Vagina (tissue), 2 donors: ENCODE measurements around the gene ZNF547. TPM values are rescaled to one million over a fixed set of nuclear protein-coding genes. Genes with fewer than 3 reads are reported as not detected.
"Not testable (repeated sequence)": the region's sequence is repeated elsewhere in the genome, so short reads cannot be mapped to it uniquely, and the experiment has no call there.

Experiments used
- DNase-seq, 2 donors: peaks; one replicate each; pipeline ENCODE4 v3.0.0-alpha.2; 2017; ENCODE audit errors: extremely low spot score in 2 of 2
- H3K27ac ChIP-seq: fragments of 200-600 bp; sonication (generic); one replicate; pipeline ENCODE4 v1.5.1; 2019
- H3K27me3 ChIP-seq: fragments of 200-600 bp; sonication (generic); one replicate; pipeline ENCODE4 v1.5.1; 2019
- H3K36me3 ChIP-seq, 2 donors: fragments of 200-600 bp; sonication (generic); one replicate each; pipeline ENCODE4 v1.5.1; 2017 to 2019
- H3K4me1 ChIP-seq: fragments of 200-600 bp; sonication (generic); one replicate; pipeline ENCODE4 v1.5.1; 2019
- H3K4me3 ChIP-seq, 2 donors: fragments of 200-600 bp; sonication (generic); 1 replicate in 1 of 2; 2 replicates in 1 of 2; pipeline ENCODE4 v1.5.1; 2016 to 2019
- H3K9me3 ChIP-seq: fragments of 200-600 bp; sonication (generic); one replicate; pipeline ENCODE4 v1.5.1; 2019
- POLR2A ChIP-seq, 2 donors: fragments of 450-650 bp; IDR thresholded peaks; one replicate each; pipeline ENCODE4 v1.6.1; 2017; ENCODE audit warnings: antibody characterized with exemption in 2 of 2, mild to moderate bottlenecking in 2 of 2, moderate library complexity in 2 of 2
- POLR2AphosphoS5 ChIP-seq, 2 donors: sonication (generic); formaldehyde crosslinking; IDR thresholded peaks; one replicate each; pipeline ENCODE4 v1.9.0; 2017; ENCODE audit warnings: antibody characterized with exemption in 2 of 2, mild to moderate bottlenecking in 2 of 2, low read depth in 1 of 2; ENCODE audit not compliant: insufficient read depth in 1 of 2
- intact Hi-C: fragments of 100-400 bp; cut with DNase I; formaldehyde crosslinking; loops from one replicate; pipeline ENCODE4 v1.15.1; 2023
- total RNA-seq: library from RNA; depleted of rRNA; stranded (reverse); fragments of >200 nt; gene quantifications from one replicate; pipeline ENCODE4 v1.2.3, GENCODE V29; 2016
- TF ChIP-seq, protein P1 (sequence below), 3 experiments: fragments of 450-650 bp in 2 of 3; fragments of 200-600 bp in 1 of 3; sonication (generic) in 1 of 3; IDR thresholded peaks; one replicate each; pipeline ENCODE4 v1.5.1; 2017 to 2019; ENCODE audit warnings: antibody characterized with exemption in 3 of 3, mild to moderate bottlenecking in 2 of 3, moderate library complexity in 2 of 3

ZNF547 gene
- total RNA-seq, 1 donor from 2014 or later = 3.2 TPM

DNA sequence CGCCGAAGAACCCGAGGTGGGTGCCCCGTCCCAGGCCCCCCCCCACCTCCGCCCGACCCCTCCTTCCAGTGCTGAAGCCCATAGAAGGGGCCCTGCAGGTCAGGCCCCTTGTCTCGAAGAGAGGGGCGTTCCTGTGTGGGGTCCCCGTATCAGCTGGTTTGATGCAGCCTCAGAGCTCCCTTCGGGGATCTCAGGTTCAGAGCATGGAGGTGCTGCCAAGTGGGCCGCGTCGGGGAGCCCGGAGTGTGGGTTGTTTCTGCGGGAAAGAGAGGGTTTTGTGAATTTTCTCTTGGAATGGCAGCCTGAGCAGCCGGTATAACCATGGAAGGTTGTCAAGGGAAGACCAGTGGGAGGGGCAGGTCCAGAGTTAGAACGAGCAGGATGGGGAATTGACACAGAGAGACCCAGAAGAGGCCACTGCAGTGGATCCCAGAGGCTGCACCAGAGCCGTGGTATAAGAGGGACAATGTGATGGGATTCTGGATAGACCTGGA, 384 bp downstream of the ZNF547 start:
- H3K4me3 ChIP-seq = peak overlapping the region; percentile 70 to 82
- peaks cover 18% of the 10 kb centered on the region for H3K4me1 ChIP-seq
- DNase-seq = no peak
- no peak for TF ChIP-seq POLR2A (IDR thresholded peaks at IDR 0.05)
- H3K9me3 ChIP-seq = peaks cover 10% of the 10 kb centered on the region
- no peaks in the 10 kb centered on the region for H3K27me3 ChIP-seq
- intact Hi-C loops = no loop called here
- H3K36me3 ChIP-seq = peaks cover 0 to 13% of the 10 kb centered on the region in 2 donors
- peak overlapping the region; percentile 94 for H3K27ac ChIP-seq

DNA sequence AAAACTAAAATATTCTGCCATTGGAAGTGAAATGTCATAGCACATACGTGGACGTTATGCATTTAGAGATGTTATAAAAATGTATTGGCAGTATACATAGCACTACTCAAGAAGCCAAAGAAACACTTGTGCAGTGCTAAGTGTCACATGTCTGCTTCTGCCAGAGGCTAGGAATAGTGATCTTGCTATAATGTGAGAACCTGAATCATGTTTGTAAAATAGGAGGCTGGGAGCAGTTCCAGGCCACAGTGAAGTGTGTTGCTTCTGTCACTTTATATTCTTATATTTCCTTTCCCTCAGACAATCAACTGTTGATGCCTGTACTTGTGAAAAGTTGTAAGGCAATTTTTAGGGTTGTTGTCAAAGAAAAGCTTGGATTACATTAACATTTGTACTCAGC, 3.4 kb downstream of the ZNF547 start:
- peaks cover 0 to 8% of the 10 kb centered on the region in 2 donors for H3K36me3 ChIP-seq
- no peaks in the 10 kb centered on the region for H3K27me3 ChIP-seq
- H3K9me3 ChIP-seq = no peaks in the 10 kb centered on the region
- no peak overlapping the region for H3K4me3 ChIP-seq
- DNase-seq = no peak
- TF ChIP-seq POLR2AphosphoS5 (IDR thresholded peaks at IDR 0.05; ENCODE audit: insufficient read depth in 1 of 2, low read depth in 1 of 2) (no peak), POLR2A (IDR thresholded peaks at IDR 0.05) (no peak)
- TF ChIP-seq, protein P1, sequence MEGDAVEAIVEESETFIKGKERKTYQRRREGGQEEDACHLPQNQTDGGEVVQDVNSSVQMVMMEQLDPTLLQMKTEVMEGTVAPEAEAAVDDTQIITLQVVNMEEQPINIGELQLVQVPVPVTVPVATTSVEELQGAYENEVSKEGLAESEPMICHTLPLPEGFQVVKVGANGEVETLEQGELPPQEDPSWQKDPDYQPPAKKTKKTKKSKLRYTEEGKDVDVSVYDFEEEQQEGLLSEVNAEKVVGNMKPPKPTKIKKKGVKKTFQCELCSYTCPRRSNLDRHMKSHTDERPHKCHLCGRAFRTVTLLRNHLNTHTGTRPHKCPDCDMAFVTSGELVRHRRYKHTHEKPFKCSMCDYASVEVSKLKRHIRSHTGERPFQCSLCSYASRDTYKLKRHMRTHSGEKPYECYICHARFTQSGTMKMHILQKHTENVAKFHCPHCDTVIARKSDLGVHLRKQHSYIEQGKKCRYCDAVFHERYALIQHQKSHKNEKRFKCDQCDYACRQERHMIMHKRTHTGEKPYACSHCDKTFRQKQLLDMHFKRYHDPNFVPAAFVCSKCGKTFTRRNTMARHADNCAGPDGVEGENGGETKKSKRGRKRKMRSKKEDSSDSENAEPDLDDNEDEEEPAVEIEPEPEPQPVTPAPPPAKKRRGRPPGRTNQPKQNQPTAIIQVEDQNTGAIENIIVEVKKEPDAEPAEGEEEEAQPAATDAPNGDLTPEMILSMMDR (IDR thresholded peaks at IDR 0.05) = no peak
- intact Hi-C loops = no loop called here
- H3K27ac ChIP-seq = no peak overlapping the region
- H3K4me1 ChIP-seq = peaks cover 18% of the 10 kb centered on the region

DNA sequence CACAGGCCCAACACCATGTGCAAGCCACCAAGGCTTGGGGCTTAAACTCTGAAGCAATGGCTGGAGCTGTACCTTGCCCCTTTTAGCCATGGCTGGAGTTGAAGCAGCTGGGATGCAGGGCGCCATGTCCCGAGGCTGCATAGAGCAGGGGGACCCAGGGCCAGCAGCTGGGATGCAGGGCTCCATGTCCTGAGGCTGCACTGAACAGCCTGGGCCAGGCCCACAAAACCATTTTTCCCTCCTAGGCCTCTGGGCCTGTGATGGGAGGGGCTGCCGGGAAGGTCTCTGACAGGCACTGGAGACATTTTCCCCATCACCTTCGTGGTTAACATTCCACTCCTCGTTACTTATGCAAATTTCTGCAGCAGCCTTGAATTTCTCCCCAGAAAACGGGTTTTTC, 10.8 kb downstream of the ZNF547 start:
- Histone ChIP-seq H3K4me3 (no peak overlapping the region), H3K36me3 (peaks cover 0 to 55% of the 10 kb centered on the region in 2 donors), H3K27me3 (no peaks in the 10 kb centered on the region), H3K4me1 (no peaks in the 10 kb centered on the region), H3K27ac (no peak overlapping the region), H3K9me3 (peaks cover 17% of the 10 kb centered on the region)
- DNase-seq = no peak
- intact Hi-C loops = no loop called here
- TF ChIP-seq POLR2A (IDR thresholded peaks at IDR 0.05) (no peak), POLR2AphosphoS5 (IDR thresholded peaks at IDR 0.05; ENCODE audit: insufficient read depth in 1 of 2, low read depth in 1 of 2) (no peak)
- TF ChIP-seq, protein P1 (IDR thresholded peaks at IDR 0.05) = no peak

DNA sequence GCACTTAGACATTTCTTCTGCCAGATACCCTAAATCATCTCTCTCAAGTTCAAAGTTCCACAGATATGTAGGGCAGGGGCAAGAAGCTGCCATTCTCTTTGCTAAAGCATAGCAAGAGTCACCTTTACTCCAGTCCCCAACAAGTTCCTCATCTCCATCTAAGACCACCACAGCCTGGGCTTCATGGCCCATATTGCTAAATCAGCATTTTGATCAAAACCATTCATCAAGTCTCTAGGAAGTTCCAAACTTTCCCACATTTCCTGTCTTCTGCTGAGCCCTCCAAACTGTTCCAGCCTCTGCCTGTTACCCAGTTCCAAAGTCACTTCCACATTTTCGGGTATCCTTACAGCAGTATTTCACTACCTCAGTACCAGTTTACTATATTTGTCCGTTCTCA, 11.3 kb downstream of the ZNF547 start:
- intact Hi-C loops = not testable (repeated sequence)
- peaks cover 0 to 55% of the 10 kb centered on the region in 2 donors for H3K36me3 ChIP-seq

DNA sequence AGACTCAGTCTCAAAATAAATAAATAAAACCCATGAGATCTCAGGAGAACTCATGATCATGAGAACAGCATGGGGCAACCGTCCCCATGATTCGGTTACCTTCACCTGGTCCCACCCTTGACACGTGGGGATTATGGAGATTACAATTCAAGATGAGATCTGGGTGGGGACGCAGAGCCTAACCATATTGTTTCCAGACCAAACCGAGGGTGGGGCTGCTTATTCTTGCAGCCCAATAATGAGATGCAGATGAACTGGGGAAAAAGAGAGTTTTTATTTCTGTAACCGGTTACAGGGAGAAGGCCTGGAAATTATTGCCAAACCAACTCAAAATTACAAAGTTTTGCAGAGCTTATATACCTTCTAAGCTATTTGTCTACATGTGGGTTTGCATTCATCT, 12.8 kb downstream of the ZNF547 start:
- intact Hi-C loops = no loop called here
- peaks cover 17% of the 10 kb centered on the region for H3K9me3 ChIP-seq

More for the DNA sequence above, 11.3 kb downstream of the ZNF547 start:
- not testable (repeated sequence) for H3K4me3 ChIP-seq, H3K27ac ChIP-seq, H3K4me1 ChIP-seq, H3K27me3 ChIP-seq, DNase-seq
- H3K9me3 ChIP-seq = peaks cover 17% of the 10 kb centered on the region

DNA sequence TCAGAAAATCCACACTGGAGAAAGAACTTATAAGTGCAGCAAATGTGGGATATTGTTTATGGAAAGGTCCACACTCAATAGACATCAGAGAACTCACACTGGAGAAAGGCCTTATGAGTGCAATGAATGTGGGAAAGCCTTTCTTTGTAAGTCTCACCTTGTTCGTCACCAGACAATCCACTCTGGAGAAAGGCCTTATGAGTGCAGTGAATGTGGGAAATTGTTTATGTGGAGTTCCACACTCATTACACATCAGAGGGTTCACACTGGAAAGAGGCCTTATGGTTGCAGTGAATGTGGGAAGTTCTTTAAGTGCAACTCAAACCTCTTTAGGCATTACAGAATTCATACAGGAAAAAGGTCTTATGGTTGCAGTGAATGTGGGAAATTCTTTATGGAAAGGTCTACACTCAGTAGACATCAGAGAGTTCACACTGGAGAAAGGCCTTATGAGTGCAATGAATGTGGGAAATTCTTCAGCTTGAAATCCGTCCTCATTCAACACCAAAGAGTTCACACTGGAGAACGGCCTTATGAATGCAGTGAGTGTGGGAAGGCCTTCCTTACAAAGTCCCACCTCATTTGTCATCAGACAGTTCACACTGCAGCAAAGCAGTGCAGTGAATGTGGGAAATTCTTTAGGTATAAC, 14.3 kb downstream of the ZNF547 start:
- H3K9me3 ChIP-seq = peaks cover 17% of the 10 kb centered on the region
- TF ChIP-seq POLR2A (IDR thresholded peaks at IDR 0.05) = no peak
- no peak for TF ChIP-seq POLR2AphosphoS5 (IDR thresholded peaks at IDR 0.05; ENCODE audit: insufficient read depth in 1 of 2, low read depth in 1 of 2)
- TF ChIP-seq, protein P1 (IDR thresholded peaks at IDR 0.05) = no peak
- peaks cover 0 to 44% of the 10 kb centered on the region in 2 donors for H3K36me3 ChIP-seq
- H3K4me3 ChIP-seq = no peak overlapping the region
- no peak overlapping the region for H3K27ac ChIP-seq
- no peaks in the 10 kb centered on the region for H3K27me3 ChIP-seq
- intact Hi-C loops = no loop called here
- DNase-seq = no peak
- no peaks in the 10 kb centered on the region for H3K4me1 ChIP-seq

More for the DNA sequence above, 12.8 kb downstream of the ZNF547 start:
- DNase-seq = no peak
- Histone ChIP-seq H3K4me1 (no peaks in the 10 kb centered on the region), H3K27me3 (no peaks in the 10 kb centered on the region), H3K4me3 (no peak overlapping the region), H3K36me3 (peaks cover 0 to 55% of the 10 kb centered on the region in 2 donors), H3K27ac (no peak overlapping the region)
- no peak for TF ChIP-seq POLR2A (IDR thresholded peaks at IDR 0.05)
- TF ChIP-seq POLR2AphosphoS5 (IDR thresholded peaks at IDR 0.05; ENCODE audit: insufficient read depth in 1 of 2, low read depth in 1 of 2) = no peak
- TF ChIP-seq, protein P1 (IDR thresholded peaks at IDR 0.05) = no peak
